GM18517 (cell line): ENCODE results near the gene TROAP.
"Not testable (repeated sequence)": the region's sequence is repeated elsewhere in the genome, so short reads cannot be mapped to it uniquely, and the experiment has no call there.

Experiments used
- ATAC-seq: cut with Tn5 transposase; IDR thresholded peaks from one replicate; pipeline ENCODE4 v1.9.1; 2021; ENCODE audit warnings: mild to moderate bottlenecking, moderate library complexity; ENCODE audit not compliant: unreplicated experiment

The TROAP gene

GRCh38 chr12:49330032-49330619, 7.1 kb downstream of the TROAP start:
- ATAC-seq = no peak

GRCh38 chr12:49330631-49331379, 7.8 kb downstream of the TROAP start:
- no peak for ATAC-seq

- no peak for ATAC-seq
Measured at GRCh38 chr12:49331380-49332222, 8.5 kb downstream of the TROAP start.

GRCh38 chr12:49332441-49332861, 9.4 kb downstream of the TROAP start:
- no peak for ATAC-seq

GRCh38 chr12:49332891-49333371, 9.9 kb downstream of the TROAP start:
- ATAC-seq = no peak

- ATAC-seq = not testable (repeated sequence)
Measured at GRCh38 chr12:49333778-49334177, 10.7 kb downstream of the TROAP start.

GRCh38 chr12:49334226-49334625, 11.2 kb downstream of the TROAP start:
- no peak for ATAC-seq

- no peak for ATAC-seq
Measured at GRCh38 chr12:49334681-49335080, 11.6 kb downstream of the TROAP start.

- no peak for ATAC-seq
Measured at GRCh38 chr12:49335118-49335954, 12.3 kb downstream of the TROAP start.

GRCh38 chr12:49335955-49336644, 13.0 kb downstream of the TROAP start:
- no peak for ATAC-seq

GRCh38 chr12:49336645-49337584, 13.9 kb downstream of the TROAP start, which contains the start of gene C1QL4:
C1QL4 (minus strand) TSS chr12:49337188; CDS start chr12:49336477, 711 bp downstream.
- no peak for ATAC-seq

GRCh38 chr12:49338830-49339463, 15.9 kb downstream of the TROAP start:
- no peak for ATAC-seq

GRCh38 chr12:49339464-49339861, 16.4 kb downstream of the TROAP start:
- ATAC-seq = no peak

GRCh38 chr12:49340095-49340870, 17.2 kb downstream of the TROAP start:
- ATAC-seq = no peak

- no peak for ATAC-seq
Measured at GRCh38 chr12:49340971-49341776, 18.1 kb downstream of the TROAP start.

- ATAC-seq = no peak
Measured at GRCh38 chr12:49341777-49342065, 18.7 kb downstream of the TROAP start.
